GM19395 (cell line): ENCODE measurements around the gene CDK5RAP1.

ENCODE experiments used
- ATAC-seq: cut with Tn5 transposase; IDR thresholded peaks from one replicate; pipeline ENCODE4 v1.9.1; 2021; ENCODE audit warnings: mild to moderate bottlenecking, moderate library complexity; ENCODE audit not compliant: unreplicated experiment

Gene CDK5RAP1

DNA sequence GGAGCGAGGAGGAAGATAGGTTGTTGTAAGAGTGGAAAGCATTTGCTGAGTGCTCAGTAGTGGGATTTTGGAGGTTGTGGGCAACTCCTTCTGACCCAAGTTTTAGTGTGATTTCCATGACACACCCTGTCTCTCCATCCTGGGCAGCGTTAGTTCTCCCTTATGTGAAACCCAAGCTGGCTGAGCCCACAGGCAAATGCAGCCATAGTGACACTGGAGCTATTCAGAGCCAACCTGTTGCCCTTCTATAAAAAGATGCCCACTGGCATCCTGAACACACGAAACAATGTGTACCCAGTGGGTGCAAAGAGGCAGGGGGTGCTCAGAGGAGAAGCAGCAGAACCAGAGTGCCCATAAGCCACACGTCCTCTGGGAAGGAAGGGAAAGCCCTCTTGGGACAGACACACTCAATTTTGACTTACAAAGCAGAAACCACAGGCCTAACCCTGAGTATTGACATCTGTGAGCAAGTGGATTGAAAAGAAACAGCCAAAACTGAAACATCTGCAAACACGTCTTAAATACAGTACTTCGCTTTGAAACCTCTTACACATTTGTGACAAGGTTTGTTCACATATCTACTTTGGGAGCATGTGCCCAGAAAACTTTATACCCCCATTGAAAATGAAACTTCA lies 63.7 kb downstream of the CDK5RAP1 start:
- no peak for ATAC-seq

DNA sequence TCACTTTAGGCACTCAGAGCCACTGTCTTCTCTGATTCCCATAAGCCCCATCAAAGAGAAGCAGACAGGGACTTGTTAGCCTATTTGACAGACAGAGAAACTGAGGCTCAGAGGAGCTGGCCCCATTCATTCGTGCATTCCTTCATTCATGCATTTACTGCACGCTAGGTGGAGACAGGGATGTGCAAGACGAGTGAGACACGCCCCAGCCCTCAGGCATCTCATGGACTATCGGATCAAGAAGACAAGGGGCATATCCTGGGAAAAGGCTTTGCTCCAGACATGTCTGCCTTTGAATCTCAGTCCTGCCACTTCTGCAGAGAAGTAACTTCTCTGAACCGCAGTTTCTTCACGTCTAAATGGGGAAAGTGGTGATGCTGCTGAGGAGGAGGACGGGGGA lies 64.2 kb downstream of the CDK5RAP1 start:
- no peak for ATAC-seq

DNA sequence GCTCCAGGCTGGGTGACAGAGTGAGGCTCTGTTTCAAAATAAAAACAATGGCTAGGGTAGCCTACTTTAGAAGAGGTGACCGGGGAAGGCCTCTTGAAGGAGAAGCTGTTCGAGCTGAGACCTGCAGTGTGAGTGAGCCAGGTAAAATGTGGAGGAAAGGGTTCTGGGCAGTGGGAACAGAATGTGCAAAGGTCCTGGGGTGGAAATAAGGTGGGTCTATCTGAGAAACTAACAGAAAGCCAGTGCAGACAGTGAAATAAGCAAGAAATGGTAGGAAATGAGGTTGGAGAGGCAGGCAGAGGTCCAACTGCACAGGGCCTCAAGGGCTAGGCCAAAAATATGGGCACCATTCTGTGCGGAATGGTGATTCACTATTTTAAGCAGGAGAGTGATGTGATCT lies 64.9 kb downstream of the CDK5RAP1 start:
- no peak for ATAC-seq

DNA sequence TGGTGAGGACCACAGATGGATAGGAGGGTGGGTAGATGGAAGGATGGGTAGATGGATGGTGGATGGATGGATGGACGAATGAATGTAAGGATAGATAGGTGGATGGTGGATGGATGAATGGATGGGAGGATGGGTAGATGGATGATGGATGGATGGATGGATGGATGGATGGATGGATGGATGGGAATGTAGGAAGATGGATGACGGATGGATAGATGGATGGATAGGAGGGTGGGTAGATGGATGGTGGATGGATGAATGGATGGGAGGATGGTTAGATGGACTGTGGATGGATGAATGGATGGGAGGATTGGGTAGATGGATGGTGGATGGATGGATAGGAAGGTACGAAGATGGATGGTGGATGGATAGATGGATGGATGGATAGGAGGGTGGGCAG lies 67.2 kb downstream of the CDK5RAP1 start:
- ATAC-seq = no peak

DNA sequence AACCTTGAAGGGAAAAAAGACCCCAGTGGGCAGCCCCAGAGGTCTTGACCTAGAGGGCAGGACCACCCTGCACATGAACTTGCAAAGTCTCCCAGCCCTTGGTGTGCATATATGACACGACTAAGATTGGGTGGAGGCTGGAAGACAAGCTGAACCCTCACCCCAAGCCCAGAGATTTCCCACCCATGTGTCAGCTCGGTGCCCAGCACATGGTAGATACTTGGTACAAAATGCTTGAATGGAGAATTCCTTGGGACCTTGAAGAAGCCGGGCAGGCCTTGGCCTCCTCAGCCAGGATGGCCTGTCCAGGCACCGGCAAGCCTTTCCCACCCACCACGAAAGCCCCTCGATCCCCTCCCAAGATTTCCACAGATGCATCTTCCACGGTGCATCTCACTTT lies 67.7 kb downstream of the CDK5RAP1 start:
- ATAC-seq = no peak

DNA sequence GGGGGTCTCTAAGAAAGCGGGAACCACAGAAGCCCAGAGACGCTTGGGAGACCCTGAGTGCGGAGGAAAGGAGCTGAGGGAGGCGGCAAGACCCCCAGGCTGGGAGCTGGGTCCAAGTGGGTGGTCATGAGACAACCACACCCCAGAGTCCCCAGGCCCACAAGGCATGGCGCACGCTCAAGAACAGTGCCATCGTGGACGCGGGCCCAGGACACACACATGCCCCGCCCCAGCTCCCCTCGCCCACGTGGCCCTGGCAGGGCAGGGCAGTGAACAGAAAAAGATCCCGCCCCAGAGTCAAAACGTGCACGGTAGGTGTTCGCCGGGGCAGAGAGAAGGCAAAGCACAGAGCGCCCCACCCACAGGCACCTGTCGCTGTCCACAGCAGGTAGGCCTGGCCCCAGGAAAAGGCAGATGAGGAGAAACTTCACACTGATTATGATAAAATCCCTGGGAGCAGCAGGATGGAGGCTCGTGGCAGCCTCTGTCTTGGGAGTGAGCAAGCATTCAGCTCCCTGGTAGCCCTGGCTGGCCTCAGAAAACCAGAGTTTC lies 68.3 kb downstream of the CDK5RAP1 start:
- no peak for ATAC-seq

DNA sequence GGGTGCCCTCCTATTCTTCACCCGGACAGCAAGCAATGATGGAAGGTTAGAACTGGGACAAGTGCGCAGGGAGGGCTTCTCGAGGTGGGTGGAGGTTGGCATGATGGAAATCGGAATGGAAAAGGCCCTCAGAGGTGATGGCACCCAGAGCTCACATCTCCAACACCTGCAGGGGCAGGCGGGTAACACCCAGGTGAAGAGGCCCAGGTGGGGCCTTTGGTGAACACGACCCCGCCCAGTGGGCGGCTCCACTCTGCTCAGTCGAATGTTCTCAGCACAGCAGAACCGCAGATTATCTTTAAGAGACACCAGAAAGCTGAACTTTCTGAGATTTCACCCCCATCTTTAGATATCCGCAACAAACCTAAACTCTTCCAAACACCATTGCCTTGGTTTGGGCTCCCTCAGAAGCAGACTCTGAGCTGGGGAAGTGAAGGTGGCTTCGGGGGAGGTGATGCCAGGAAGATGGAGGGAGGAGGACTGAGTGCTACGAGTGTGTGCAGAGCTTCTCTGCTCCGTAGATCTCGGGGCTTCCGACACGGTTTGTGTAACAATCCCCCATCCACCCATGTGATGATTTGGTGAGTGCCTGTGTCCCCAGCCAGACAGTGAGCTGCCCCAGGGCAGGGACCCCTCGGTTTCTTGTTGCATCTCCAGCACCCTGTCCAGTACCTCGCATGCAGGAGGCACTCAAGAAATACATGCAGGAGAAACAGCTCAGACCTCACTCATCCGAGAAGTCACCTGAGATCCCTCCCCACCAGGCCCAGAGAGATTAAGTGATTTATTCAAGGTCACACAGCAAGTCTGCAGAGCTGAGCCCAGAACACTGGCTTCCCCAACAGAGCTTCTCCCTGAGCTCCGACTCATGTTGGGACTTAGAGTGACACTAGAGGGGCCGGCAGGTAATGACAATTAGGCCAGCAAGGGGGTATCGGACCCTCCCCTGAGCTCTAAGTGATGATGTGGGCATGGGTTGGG lies 72.9 kb downstream of the CDK5RAP1 start:
- no peak for ATAC-seq

DNA sequence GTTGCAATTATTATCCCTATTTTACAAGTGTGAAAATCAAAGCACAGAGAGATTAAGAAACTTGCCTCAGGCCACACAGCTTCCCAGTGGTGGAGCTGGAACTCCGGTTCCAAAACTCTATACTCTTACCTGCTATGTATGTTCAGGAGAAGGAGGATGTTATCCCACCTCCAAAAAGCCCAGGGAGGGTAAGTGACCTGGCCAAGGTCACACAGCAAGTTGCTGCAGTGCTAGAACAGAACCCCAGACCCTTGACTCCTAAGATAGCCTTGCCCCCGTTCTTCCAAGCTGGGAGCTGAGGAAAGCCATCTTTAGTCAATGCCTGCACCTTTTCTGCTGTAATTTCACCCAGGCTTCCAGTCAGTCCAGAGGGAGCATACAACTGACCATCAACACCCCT lies 76.0 kb downstream of the CDK5RAP1 start:
- ATAC-seq = no peak

DNA sequence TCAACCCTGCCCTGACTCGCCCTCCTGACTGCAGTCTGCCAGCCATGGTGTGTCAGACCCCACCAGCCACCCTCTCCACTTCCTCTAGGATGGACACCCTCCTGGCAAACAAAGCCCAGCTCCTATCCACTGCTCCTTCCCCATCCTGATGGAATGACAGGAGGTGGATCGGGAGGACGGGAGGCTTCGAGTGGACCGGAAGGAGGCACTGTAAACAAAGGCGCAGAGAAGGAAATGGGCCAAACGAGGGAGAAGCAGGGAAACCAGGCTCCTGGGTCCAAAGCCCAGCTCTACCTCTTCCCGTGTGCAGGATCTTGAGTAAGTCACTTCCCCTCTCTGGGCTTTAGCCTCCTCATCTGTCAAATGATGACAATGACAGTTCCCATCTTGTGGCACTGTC lies 78.1 kb downstream of the CDK5RAP1 start:
- no peak for ATAC-seq

DNA sequence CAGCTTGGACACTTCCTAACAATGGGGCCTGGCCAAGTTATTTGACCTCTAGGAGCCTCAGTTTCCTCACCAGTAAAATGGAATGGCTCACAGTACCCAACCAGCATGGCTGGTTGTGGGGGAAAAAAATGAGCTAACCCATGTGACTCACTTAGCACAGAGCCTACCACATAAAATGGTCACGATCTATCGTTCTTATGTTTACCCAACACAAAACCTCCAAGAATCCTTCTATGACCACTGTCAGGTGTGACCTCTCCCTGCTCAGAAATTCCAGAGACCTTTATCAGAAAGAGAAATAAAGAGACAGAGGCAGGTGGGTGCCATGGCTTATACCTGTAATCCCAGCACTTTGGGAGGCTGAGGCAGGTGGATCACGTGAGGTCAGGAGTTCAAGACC lies 78.9 kb downstream of the CDK5RAP1 start:
- ATAC-seq = no peak

DNA sequence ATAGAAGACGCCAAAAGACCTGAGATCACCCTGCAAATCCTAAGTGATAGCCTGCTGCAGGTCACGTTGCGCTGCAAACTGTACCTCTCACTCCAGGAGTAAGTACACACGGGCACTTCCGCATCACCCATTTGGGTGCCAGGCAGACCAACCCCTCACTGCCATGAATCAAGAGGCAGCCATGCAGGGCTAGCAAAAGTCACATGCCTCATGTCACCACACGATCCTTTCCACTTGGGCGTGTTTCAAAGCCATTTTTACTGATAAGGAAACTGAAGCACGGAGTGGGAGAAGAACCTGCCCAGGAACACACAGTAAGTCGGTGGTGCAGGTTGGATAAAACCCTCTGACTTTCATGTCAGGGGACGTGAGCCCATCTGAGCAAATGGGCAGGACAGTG lies 81.3 kb downstream of the CDK5RAP1 start:
- ATAC-seq = no peak

DNA sequence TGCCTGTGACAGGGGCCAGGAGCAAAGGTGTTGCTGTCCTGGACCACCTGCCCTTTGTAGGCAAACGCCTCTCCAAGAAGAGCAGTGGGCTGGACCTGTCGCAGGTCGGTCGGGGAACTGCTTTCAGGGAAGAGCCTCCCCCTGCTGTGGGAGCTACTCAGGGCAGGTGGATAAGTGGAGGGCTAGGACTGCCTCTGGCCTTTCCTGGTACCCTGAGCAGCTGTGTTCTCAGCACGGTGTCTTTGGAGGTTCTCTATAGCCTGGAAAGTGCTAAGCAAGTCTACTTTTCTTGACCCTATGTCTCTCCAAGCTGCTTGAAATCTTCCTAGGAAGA lies 83.3 kb downstream of the CDK5RAP1 start:
- ATAC-seq = no peak

DNA sequence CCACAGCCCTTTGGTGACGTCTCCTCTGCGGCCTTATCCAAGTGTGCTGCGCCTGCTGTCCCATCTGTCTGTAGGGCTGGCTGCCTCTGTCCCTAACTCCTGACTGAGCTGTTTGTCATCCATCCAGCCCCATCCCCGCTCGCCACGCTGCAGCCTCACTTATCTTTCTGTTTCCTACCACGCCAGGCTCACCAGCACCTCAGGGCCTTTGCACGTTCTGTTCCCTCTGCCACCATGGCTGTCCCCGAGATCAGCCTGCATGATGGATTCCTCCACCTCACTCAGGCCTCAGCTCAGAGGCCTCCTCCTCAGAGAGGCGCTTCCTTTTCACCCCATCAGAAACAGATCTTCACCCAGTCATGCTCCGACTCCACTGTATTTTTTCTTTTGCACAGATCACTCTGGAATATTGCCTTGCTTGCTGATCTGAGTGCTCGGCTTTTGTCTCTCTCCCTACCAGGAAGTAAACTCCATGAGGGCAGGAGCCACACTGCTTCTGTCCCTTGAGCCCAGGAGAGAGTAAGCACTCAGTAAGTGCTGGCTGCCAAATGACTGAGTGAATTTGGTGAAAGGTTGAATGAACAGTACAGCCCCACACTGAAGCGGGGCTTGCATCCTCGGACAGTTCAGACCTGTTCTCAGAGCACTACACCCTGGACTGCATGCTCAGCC lies 83.8 kb downstream of the CDK5RAP1 start:
- no peak for ATAC-seq

DNA sequence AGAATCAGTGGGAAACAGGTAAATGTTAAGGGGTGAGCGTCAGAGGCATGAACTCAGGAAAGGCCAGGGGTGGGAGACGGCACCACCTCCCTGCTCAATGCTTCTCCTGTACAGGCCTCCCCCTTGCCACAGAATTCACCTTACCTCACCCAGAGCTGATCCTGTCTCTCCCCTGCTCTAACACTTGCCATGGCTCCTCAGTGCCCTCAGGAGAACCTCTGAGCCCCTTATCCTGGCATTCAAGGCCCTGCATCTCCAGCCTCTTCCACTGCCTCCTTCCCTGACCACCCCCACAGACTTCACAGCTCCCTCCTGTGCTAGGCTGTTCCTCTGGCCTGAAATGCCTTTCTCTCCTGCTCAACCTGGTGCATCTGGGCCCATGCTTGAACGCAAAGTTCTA lies 84.4 kb downstream of the CDK5RAP1 start:
- ATAC-seq = no peak

DNA sequence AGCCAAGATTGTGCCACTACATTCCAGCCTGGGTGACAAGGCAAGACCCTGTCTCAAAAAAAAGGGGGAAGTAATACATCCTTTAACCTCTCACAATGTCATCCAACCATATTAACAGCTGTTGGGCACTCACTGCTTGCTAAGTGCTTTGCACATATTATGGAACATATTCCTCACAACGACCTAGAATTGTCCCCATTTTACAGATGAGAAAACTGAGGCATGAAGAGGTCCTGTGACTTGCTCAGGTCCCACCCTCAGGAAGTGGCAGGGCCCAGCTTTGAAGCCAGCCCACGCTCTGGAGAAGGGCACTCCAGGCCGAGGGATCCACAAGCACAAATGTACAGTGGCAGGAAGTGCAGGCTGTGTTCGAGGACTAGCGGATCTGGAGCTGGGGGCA lies 85.0 kb downstream of the CDK5RAP1 start:
- no peak for ATAC-seq

DNA sequence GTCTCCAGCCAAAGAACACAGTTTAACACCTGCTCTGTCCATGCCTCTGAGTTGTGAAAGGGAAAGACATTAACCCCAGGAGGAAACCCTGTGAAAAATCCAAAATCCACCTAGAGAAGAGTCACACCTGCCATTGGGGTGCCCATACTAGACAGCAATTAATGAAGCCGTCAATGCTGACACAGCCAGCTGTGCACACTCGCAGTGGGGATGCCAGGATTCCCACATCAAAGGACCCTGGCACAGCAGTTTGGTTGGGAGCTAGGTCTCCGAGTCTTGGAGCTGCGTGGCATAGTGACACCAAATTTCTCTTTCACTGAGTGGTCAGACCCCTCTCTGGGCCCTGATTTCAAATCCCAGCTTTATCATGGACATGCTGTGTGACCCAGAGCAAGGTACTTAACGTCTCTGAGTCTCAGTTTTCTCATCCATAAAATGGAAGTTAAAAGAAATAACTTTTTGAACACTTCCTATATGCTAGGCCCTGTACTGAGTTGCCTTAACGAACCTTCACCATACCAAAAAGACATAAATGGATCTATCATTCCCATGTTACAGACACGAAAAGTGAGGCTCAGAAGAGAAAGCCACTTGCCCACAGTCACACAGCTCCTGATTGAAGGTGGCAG lies 87.5 kb downstream of the CDK5RAP1 start:
- no peak for ATAC-seq

DNA sequence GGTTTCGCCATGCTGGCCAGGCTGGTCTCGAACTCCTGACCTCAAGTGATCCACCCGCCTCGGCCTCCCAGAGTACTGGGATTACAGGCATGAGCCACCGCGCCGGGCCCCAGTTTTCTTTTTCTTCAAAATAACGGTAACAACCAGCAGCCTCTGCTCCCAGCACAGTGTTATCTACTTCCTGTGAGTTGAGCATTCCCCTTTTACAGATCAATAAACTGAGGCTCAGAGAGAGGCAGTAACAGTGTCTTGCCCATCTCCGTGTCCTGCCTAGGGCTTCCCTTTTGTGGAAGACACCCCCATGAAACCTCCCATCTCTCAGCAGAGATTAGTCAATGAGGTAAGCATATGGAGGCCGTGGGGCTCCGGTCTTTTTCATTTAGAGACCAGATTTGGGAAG lies 88.7 kb downstream of the CDK5RAP1 start:
- no peak for ATAC-seq

DNA sequence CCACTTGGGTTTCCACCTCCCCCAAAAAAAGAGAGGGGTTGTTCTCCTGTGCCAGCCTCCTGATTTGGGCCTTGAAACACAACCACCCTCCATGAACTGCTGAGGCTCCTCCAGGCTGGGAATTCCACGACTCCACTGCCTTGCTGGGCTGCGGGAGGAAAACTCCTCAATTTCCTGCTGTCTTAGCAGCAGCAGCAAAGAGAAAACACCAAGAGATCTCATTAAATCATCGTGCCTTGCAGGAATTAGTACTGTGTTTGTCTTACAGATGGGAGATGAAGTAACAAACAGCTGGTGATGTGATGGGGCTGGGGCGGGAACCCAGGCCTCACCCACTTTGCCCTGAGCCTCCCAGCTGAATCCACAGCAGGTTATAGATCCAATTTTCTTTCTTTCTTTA lies 89.3 kb downstream of the CDK5RAP1 start:
- ATAC-seq = no peak

DNA sequence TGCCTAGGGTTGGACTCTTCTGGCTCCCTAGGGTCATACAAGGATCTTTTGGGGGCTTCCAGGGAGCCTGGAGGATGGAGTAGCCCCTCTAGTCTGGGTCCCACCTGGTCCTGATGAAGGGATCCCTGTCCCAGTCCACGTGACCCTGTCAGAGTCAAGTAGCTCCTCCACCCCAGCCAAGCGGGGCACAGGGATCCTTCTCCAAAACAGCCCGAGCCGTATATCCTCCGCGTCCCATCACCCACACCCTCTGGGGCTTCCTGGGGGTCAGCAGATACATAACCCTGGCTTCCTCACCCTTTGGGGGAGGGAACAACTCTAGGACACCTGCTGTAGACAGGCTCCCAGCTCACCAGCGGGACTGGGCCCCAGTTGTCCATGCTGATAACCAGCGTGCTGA lies 90.3 kb downstream of the CDK5RAP1 start:
- ATAC-seq = no peak

DNA sequence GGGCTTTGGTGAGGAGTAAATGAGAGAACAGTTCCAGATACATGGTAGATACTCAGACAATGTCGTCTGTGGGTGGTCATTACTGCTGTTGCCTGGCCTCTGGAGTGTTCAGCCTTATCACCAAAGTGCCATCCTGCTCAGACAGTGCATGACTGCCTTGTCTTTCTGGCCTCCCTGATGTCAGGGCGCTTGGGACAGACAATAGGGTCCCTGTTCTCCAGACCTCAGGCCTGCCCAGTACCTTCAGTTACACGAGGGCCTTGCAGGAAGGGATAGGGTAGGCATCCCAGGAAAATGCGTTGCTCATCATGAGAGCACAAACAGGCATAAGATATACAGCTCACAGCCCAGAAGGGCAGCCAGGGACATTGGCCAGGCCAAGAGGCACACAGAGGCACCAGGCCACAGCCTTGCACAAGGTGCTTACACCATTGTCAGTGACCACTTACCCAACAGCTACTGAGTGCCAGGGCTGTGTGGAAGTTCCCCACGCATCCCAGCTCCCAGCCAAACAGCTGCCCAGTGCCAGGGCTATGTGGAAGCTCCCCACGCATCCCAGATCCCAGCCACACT lies 90.9 kb downstream of the CDK5RAP1 start:
- no peak for ATAC-seq

DNA sequence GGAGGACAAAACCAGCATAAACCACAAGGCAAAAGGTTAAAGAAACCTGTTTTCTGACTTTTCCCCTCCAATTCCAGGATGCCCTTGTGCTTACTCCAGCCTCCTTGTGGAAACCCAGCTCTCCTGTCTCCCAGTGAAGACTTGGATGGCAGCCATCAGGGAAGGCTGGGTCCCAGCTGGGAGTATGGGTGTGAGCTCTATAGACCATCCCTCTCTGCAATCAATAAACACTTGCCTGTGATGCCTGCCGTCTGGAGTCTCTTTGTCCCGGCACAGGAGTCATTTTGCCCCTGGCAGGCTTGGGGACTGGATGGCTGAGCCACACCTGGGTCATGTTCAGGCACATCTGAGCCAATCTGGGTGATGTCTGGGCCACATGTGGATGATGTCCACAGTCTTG lies 91.7 kb downstream of the CDK5RAP1 start:
- ATAC-seq = no peak
